Sigmoid colon (tissue), 4 donors: ENCODE data around the gene PDE9A.

Source experiments
- EP300 ChIP-seq, 4 donors: sonication (generic); formaldehyde crosslinking; IDR thresholded peaks; one replicate each; pipeline ENCODE4 v1.6.1; 2017; ENCODE audit warnings: antibody characterized with exemption in 4 of 4
- POLR2A ChIP-seq, 2 donors: fragments of 450-650 bp; IDR thresholded peaks; one replicate each; pipeline ENCODE4 v1.6.1; 2016; ENCODE audit warnings: antibody characterized with exemption in 2 of 2, mild to moderate bottlenecking in 2 of 2, moderate library complexity in 2 of 2
- POLR2AphosphoS5 ChIP-seq, 4 donors: sonication (generic); formaldehyde crosslinking; IDR thresholded peaks; one replicate each; pipeline ENCODE4 v1.6.1; 2017; ENCODE audit warnings: antibody characterized with exemption in 4 of 4
- TF ChIP-seq, protein P1 (sequence below), 4 experiments: fragments of 450-650 bp in 3 of 4; fragments of 200-600 bp in 1 of 4; IDR thresholded peaks; one replicate each; pipeline ENCODE4 v1.5.1; 2016 to 2019; ENCODE audit warnings: antibody characterized with exemption in 4 of 4, mild to moderate bottlenecking in 3 of 4, moderate library complexity in 2 of 4

DNA sequence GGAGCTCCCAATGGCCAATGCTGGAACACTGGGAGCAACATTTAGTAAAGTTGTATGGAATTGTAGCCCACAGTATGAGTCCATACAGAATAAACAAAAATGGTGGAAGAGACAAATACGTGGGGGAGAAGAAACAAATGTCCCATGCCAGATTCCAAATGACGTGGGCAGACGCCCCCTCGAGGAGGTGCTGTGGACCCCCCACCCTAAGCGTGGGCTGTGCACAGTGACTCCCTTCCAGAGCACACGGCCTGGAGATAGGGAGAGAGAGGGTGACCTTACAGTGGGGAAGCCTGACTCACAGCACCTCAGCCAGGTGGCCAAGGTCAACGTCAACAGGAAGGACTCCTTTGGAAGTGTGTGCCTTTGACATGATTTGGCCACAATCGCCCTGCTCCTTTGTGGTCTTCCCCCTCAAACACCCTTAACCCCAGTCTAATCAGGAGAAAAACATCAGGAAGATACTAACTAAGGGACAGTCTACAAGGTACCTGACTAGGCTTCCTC, 13.7 kb upstream of the PDE9A start:
- no peak for TF ChIP-seq POLR2A (IDR thresholded peaks at IDR 0.05)
- TF ChIP-seq, protein P1, sequence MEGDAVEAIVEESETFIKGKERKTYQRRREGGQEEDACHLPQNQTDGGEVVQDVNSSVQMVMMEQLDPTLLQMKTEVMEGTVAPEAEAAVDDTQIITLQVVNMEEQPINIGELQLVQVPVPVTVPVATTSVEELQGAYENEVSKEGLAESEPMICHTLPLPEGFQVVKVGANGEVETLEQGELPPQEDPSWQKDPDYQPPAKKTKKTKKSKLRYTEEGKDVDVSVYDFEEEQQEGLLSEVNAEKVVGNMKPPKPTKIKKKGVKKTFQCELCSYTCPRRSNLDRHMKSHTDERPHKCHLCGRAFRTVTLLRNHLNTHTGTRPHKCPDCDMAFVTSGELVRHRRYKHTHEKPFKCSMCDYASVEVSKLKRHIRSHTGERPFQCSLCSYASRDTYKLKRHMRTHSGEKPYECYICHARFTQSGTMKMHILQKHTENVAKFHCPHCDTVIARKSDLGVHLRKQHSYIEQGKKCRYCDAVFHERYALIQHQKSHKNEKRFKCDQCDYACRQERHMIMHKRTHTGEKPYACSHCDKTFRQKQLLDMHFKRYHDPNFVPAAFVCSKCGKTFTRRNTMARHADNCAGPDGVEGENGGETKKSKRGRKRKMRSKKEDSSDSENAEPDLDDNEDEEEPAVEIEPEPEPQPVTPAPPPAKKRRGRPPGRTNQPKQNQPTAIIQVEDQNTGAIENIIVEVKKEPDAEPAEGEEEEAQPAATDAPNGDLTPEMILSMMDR (IDR thresholded peaks at IDR 0.05), result no peak
- no peak for TF ChIP-seq EP300 (IDR thresholded peaks at IDR 0.05)
- TF ChIP-seq POLR2AphosphoS5 (IDR thresholded peaks at IDR 0.05), result no peak
